ENCODE results near the gene CLN6. TPM values are rescaled to one million over a fixed set of nuclear protein-coding genes. Genes with fewer than 3 reads are reported as not detected.
"Not testable (repeated sequence)": the region's sequence is repeated elsewhere in the genome, so short reads cannot be mapped to it uniquely, and the experiment has no call there.

The CLN6 gene
- total RNA-seq, 1 experiment from 2014 or later = 30.6 TPM

- no peak for DNase-seq (ENCODE audit: low spot score)
Measured at GRCh38 chr15:68192117-68192516, 37.4 kb downstream of the CLN6 start.

GRCh38 chr15:68191555-68191954, 38.0 kb downstream of the CLN6 start:
- no peak for DNase-seq (ENCODE audit: low spot score)

GRCh38 chr15:68190048-68190447, 39.5 kb downstream of the CLN6 start:
- DNase-seq (ENCODE audit: low spot score) = no peak

GRCh38 chr15:68188647-68189046, 40.9 kb downstream of the CLN6 start:
- no peak for DNase-seq (ENCODE audit: low spot score)

- peak; percentile 83 for DNase-seq (ENCODE audit: low spot score)
Measured at GRCh38 chr15:68187559-68187958, 42.0 kb downstream of the CLN6 start.

- DNase-seq (ENCODE audit: low spot score) = no peak
Measured at GRCh38 chr15:68186671-68187397, 42.7 kb downstream of the CLN6 start.

- no peak for DNase-seq (ENCODE audit: low spot score)
Measured at GRCh38 chr15:68184616-68185480, 44.7 kb downstream of the CLN6 start.

GRCh38 chr15:68183616-68184315, 45.8 kb downstream of the CLN6 start:
- no peak for DNase-seq (ENCODE audit: low spot score)

GRCh38 chr15:68177742-68178141, 51.8 kb downstream of the CLN6 start:
- DNase-seq (ENCODE audit: low spot score) = no peak

- no peak for DNase-seq (ENCODE audit: low spot score)
Measured at GRCh38 chr15:68176601-68177000, 52.9 kb downstream of the CLN6 start.

GRCh38 chr15:68175526-68175925, 54.0 kb downstream of the CLN6 start:
- DNase-seq (ENCODE audit: low spot score) = no peak

GRCh38 chr15:68173119-68173518, 56.4 kb downstream of the CLN6 start:
- DNase-seq (ENCODE audit: low spot score) = no peak

- DNase-seq (ENCODE audit: low spot score) = not testable (repeated sequence)
Measured at GRCh38 chr15:68172037-68172436, 57.5 kb downstream of the CLN6 start.

- no peak for DNase-seq (ENCODE audit: low spot score)
Measured at GRCh38 chr15:68166847-68167246, 62.7 kb downstream of the CLN6 start.

- no peak for DNase-seq (ENCODE audit: low spot score)
Measured at GRCh38 chr15:68163191-68163590, 66.3 kb downstream of the CLN6 start.

- no peak for DNase-seq (ENCODE audit: low spot score)
Measured at GRCh38 chr15:68158046-68158628, 71.4 kb downstream of the CLN6 start.

GRCh38 chr15:68157074-68157473, 72.5 kb downstream of the CLN6 start:
- no peak for DNase-seq (ENCODE audit: low spot score)

Other genes with a start within 250 kb of the CLN6 start
- gene PIAS1, start 175.4 kb downstream of the CLN6 start, total RNA-seq (2014; rRNA removed; shearing (Covaris generic)) = 13.3 and 15.8 TPM in 2 replicates
- 0.58 and 1.7 TPM in 2 replicates for gene CALML4, start 24.4 kb downstream of the CLN6 start, total RNA-seq (2014; rRNA removed; shearing (Covaris generic))
- gene FEM1B, start 48.0 kb upstream of the CLN6 start, total RNA-seq (2014; rRNA removed; shearing (Covaris generic)) = 23.3 and 23.8 TPM in 2 replicates
- 0.41 and 0.66 TPM in 2 replicates for gene ITGA11, start 202.4 kb upstream of the CLN6 start, total RNA-seq (2014; rRNA removed; shearing (Covaris generic))

All from H4 (cell line).